Spinal cord (tissue), 10 donors: Measurements from ENCODE around the gene CTNNA3. TPM values are rescaled to one million over a fixed set of nuclear protein-coding genes. Genes with fewer than 3 reads are reported as not detected.

Experiments
- DNase-seq, 6 donors: peaks; one replicate each; pipeline versions ENCODE4 v3.0.0 to v3.0.0-alpha.2; 2013 to 2015; ENCODE audit warnings: low spot score in 6 of 6, low read depth in 4 of 6
- H3K27ac ChIP-seq: one replicate; pipeline ENCODE4 v1.5.1; 2013; ENCODE audit warnings: low read depth, low read length, control low read depth
- H3K27me3 ChIP-seq: one replicate; pipeline ENCODE4 v1.6.1; 2013; ENCODE audit warnings: low read length; ENCODE audit not compliant: control insufficient read depth, insufficient read depth
- H3K36me3 ChIP-seq: one replicate; pipeline ENCODE4 v1.6.1; 2013; ENCODE audit warnings: low read length; ENCODE audit not compliant: control insufficient read depth, insufficient read depth
- H3K4me1 ChIP-seq: one replicate; pipeline ENCODE4 v1.6.1; 2013; ENCODE audit warnings: low read length; ENCODE audit not compliant: control insufficient read depth, insufficient read depth
- H3K4me3 ChIP-seq: one replicate; pipeline ENCODE4 v1.5.1; 2013; ENCODE audit warnings: low read depth, low read length, control low read depth
- H3K9me3 ChIP-seq: one replicate; pipeline ENCODE4 v1.6.1; 2013; ENCODE audit warnings: low read length; ENCODE audit not compliant: control insufficient read depth, insufficient read depth
- WGBS: methylation state at CpG from one replicate; pipeline ENCODE4 v1.1.5; 2013; ENCODE audit warnings: missing lambda C conversion rate; ENCODE audit not compliant: insufficient coverage; 5-methylcytosine and 5-hydroxymethylcytosine counted together
- polyA plus RNA-seq, 2 donors: library from polyadenylated mRNA; unstranded; fragments of 120-200 nt; gene quantifications; one replicate each; pipeline ENCODE4 v1.2.1, GENCODE V29; 2013; ENCODE audit not compliant: insufficient read length in 2 of 2
- total RNA-seq, 2 donors: library from RNA; depleted of rRNA in 1 of 2; stranded (reverse); fragments of 120-200 nt in 1 of 2; fragments of >200 nt in 1 of 2; gene quantifications; one replicate each; pipeline versions ENCODE4 v1.2.3 to v1.2.4, GENCODE V29; 2013 to 2014
- donor health status: healthy.

The CTNNA3 gene
- total and polyA plus RNA-seq, 4 donors, result 15.3 to 63.5 (median 41.0) TPM

- Histone ChIP-seq H3K27ac (no peak overlapping the region), H3K4me3 (no peak overlapping the region), H3K9me3 (no peaks in the 10 kb centered on the region), H3K36me3 (no peaks in the 10 kb centered on the region), H3K4me1 (no peaks in the 10 kb centered on the region), H3K27me3 (no peaks in the 10 kb centered on the region)
- DNase-seq, result peak in 2 of 6 donors; percentile 25 to 42
- 51% methylated on average over 3 of the region's 7 CpGs for WGBS
Measured at GRCh38 chr10:66321723-66322665, 1374.0 kb downstream of the CTNNA3 start.

- DNase-seq, result no peak
- no peaks in the 10 kb centered on the region for H3K9me3 ChIP-seq
- WGBS, result no CpG with 5 or more reads among the region's 3 CpGs
- no peaks in the 10 kb centered on the region for H3K27me3 ChIP-seq
- H3K27ac ChIP-seq, result no peak overlapping the region
- H3K36me3 ChIP-seq, result no peaks in the 10 kb centered on the region
- no peak overlapping the region for H3K4me3 ChIP-seq
- H3K4me1 ChIP-seq, result no peaks in the 10 kb centered on the region
Measured at GRCh38 chr10:66318761-66319160, 1377.2 kb downstream of the CTNNA3 start.

GRCh38 chr10:66307826-66308225, 1388.2 kb downstream of the CTNNA3 start:
- Histone ChIP-seq H3K27ac (no peak overlapping the region), H3K9me3 (no peaks in the 10 kb centered on the region)
- peak in 2 of 6 donors; percentile 16 to 57 for DNase-seq

GRCh38 chr10:66301078-66301477, 1394.9 kb downstream of the CTNNA3 start:
- Histone ChIP-seq H3K9me3 (no peaks in the 10 kb centered on the region), H3K4me3 (no peak overlapping the region), H3K27me3 (no peaks in the 10 kb centered on the region), H3K27ac (no peak overlapping the region), H3K4me1 (no peaks in the 10 kb centered on the region), H3K36me3 (no peaks in the 10 kb centered on the region)
- no peak for DNase-seq
- WGBS, result no CpG with 5 or more reads among the region's 1 CpG

More at GRCh38 chr10:66307826-66308225, 1388.2 kb downstream of the CTNNA3 start:
- H3K4me1 ChIP-seq, result no peaks in the 10 kb centered on the region
- no peak overlapping the region for H3K4me3 ChIP-seq
- no peaks in the 10 kb centered on the region for H3K36me3 ChIP-seq
- H3K27me3 ChIP-seq, result no peaks in the 10 kb centered on the region

GRCh38 chr10:66295602-66296001, 1400.4 kb downstream of the CTNNA3 start:
- DNase-seq, result no peak
- no peaks in the 10 kb centered on the region for H3K36me3 ChIP-seq
- no peaks in the 10 kb centered on the region for H3K4me1 ChIP-seq
- H3K4me3 ChIP-seq, result no peak overlapping the region
- H3K9me3 ChIP-seq, result no peaks in the 10 kb centered on the region
- 88% methylated on average over 1 of the region's 3 CpGs for WGBS
- H3K27me3 ChIP-seq, result no peaks in the 10 kb centered on the region
- no peak overlapping the region for H3K27ac ChIP-seq

- WGBS, result 90% methylated on average over 3 of the region's 3 CpGs
- Histone ChIP-seq H3K27ac (no peak overlapping the region), H3K4me3 (no peak overlapping the region), H3K36me3 (no peaks in the 10 kb centered on the region), H3K4me1 (no peaks in the 10 kb centered on the region), H3K9me3 (no peaks in the 10 kb centered on the region), H3K27me3 (no peaks in the 10 kb centered on the region)
- no peak for DNase-seq
Measured at GRCh38 chr10:66294538-66294937, 1401.5 kb downstream of the CTNNA3 start.

- no peaks in the 10 kb centered on the region for H3K27me3 ChIP-seq
- H3K36me3 ChIP-seq, result no peaks in the 10 kb centered on the region
- DNase-seq, result no peak
- no peak overlapping the region for H3K27ac ChIP-seq
- no peaks in the 10 kb centered on the region for H3K9me3 ChIP-seq
- H3K4me1 ChIP-seq, result no peaks in the 10 kb centered on the region
- no peak overlapping the region for H3K4me3 ChIP-seq
Measured at GRCh38 chr10:66292922-66293321, 1403.1 kb downstream of the CTNNA3 start.

GRCh38 chr10:66292456-66292855, 1403.5 kb downstream of the CTNNA3 start:
- no peaks in the 10 kb centered on the region for H3K4me1 ChIP-seq
- H3K36me3 ChIP-seq, result no peaks in the 10 kb centered on the region
- no CpG with 5 or more reads among the region's 1 CpG for WGBS
- H3K27ac ChIP-seq, result no peak overlapping the region
- H3K4me3 ChIP-seq, result no peak overlapping the region
- no peaks in the 10 kb centered on the region for H3K9me3 ChIP-seq
- no peak for DNase-seq
- no peaks in the 10 kb centered on the region for H3K27me3 ChIP-seq

- H3K27ac ChIP-seq, result no peak overlapping the region
- H3K36me3 ChIP-seq, result no peaks in the 10 kb centered on the region
- WGBS, result no CpG with 5 or more reads among the region's 2 CpGs
- H3K4me1 ChIP-seq, result no peaks in the 10 kb centered on the region
- DNase-seq, result no peak
- H3K27me3 ChIP-seq, result no peaks in the 10 kb centered on the region
- H3K9me3 ChIP-seq, result no peaks in the 10 kb centered on the region
- no peak overlapping the region for H3K4me3 ChIP-seq
Measured at GRCh38 chr10:66291133-66291532, 1404.9 kb downstream of the CTNNA3 start.

- Histone ChIP-seq H3K27me3 (no peaks in the 10 kb centered on the region), H3K27ac (no peak overlapping the region), H3K4me1 (no peaks in the 10 kb centered on the region)
Measured at GRCh38 chr10:66284621-66285020, 1411.4 kb downstream of the CTNNA3 start.

More at GRCh38 chr10:66284621-66285020, 1411.4 kb downstream of the CTNNA3 start:
- DNase-seq, result no peak
- Histone ChIP-seq H3K9me3 (no peaks in the 10 kb centered on the region), H3K36me3 (no peaks in the 10 kb centered on the region), H3K4me3 (no peak overlapping the region)
